HG03575 (cell line): ENCODE data around the gene STAB1.
"Not testable (repeated sequence)": the region's sequence is repeated elsewhere in the genome, so short reads cannot be mapped to it uniquely, and the experiment has no call there.

Experiments
- ATAC-seq: cut with Tn5 transposase; IDR thresholded peaks from one replicate; pipeline ENCODE4 v1.9.1; 2021; ENCODE audit not compliant: unreplicated experiment, insufficient number of reproducible peaks, low FRiP score; ENCODE audit errors: extremely low read depth

The STAB1 gene

GRCh38 chr3:52517796-52518722, 22.9 kb downstream of the STAB1 start:
- ATAC-seq = no peak

DNA sequence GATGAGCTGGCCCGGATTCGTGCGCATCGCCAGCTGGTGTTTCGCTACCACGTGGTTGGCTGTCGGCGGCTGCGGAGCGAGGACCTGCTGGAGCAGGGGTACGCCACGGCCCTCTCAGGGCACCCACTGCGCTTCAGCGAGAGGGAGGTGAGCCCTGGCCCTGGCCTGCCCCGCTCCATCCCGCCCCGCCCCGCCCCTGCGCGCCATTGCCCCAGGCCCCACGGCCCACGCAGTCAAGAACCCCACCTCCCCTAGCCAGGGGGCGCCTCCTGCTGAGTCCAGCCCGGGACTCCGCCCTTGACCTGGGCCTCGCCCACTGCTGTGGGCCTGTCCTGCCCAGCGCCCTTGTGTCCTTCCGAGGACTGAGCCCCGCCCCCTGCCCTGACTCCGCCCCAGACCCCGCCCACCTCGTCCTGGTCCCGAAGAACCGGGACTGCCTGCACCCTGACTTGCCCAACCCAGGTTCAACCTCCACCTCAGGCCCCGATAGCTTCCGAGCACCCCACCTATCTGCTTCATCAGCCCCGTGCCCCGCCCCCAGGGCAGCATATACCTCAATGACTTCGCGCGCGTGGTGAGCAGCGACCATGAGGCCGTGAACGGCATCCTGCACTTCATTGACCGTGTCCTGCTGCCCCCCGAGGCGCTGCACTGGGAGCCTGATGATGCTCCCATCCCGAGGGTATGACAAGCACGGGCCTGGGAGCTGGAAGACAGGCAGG, 23.7 kb downstream of the STAB1 start:
- ATAC-seq = no peak

DNA sequence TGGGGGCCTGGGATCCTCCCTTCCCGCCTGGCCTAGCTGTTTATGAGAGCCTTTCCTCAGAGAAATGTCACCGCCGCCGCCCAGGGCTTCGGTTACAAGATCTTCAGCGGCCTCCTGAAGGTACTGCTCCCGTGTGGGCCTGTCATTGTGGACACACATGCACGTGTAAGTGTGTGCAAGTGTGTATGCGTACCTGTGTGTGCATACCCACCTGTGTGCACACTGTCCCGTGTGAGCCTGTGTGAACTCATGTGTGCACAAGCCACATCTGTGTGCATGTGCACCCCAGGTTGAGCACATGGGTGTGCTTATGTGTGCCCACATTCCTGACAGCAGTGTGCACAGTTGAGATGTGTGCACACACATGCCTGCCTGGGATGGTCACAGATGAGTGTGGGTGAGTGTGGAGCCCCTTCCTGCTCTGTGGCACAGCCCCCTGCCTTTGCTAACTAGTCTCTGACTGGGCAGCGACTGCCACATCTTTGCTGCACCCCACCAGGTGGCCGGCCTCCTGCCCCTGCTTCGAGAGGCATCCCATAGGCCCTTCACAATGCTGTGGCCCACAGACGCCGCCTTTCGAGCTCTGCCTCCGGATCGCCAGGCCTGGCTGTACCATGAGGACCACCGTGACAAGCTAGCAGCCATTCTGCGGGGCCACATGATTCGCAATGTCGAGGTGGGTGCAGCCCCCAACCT, 24.5 kb downstream of the STAB1 start:
- no peak for ATAC-seq

DNA sequence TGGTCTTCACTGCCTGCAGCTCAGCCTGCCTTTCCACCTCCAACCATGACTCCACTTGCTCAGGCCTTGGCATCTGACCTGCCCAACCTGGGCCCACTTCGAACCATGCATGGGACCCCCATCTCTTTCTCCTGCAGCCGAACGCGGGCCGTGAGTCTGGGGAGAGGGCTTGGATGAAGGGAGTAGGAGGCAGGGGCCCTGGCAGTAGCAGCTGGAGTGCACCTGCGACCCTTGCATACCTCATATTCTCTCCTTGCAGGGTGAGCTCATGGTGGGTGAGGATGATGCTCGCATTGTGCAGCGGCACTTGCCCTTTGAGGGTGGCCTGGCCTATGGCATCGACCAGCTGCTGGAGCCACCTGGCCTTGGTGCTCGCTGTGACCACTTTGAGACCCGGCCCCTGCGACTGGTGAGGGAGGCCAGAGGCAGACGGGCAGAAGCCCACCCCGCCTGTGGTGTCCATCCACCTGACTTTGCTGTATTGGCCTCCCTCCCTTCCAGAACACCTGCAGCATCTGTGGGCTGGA, 25.1 kb downstream of the STAB1 start:
- no peak for ATAC-seq

DNA sequence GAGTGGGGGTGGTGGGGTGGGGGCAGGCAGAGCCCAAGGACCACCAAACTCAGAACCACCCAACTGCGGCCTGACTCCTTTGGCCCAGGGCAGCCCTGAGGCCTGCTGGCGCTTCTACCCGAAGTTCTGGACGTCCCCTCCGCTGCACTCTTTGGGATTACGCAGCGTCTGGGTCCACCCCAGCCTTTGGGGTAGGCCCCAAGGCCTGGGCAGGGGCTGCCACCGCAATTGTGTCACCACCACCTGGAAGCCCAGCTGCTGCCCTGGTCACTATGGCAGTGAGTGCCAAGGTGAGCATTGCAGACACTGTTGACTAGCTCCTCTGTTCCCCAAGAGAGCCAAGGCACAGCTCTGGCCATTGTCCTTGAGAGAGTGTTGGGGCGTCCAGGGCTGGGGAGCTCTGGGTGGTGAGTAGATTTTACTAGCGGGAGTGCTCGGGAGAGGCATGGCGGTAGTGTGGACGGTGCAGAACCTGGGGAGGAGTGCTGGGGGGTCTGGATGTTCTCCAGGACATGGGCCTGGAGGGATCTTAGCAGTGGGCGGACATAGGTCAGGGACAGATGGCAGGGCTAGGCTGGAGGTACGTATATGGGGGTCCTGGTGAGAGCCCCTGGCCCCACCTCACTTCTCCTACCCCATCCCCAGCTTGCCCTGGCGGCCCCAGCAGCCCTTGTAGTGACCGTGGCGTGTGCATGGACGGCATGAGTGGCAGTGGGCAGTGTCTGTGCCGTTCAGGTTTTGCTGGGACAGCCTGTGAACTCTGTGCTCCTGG, 25.8 kb downstream of the STAB1 start:
- ATAC-seq = no peak

GRCh38 chr3:52521488-52521824, 26.3 kb downstream of the STAB1 start:
- no peak for ATAC-seq

DNA sequence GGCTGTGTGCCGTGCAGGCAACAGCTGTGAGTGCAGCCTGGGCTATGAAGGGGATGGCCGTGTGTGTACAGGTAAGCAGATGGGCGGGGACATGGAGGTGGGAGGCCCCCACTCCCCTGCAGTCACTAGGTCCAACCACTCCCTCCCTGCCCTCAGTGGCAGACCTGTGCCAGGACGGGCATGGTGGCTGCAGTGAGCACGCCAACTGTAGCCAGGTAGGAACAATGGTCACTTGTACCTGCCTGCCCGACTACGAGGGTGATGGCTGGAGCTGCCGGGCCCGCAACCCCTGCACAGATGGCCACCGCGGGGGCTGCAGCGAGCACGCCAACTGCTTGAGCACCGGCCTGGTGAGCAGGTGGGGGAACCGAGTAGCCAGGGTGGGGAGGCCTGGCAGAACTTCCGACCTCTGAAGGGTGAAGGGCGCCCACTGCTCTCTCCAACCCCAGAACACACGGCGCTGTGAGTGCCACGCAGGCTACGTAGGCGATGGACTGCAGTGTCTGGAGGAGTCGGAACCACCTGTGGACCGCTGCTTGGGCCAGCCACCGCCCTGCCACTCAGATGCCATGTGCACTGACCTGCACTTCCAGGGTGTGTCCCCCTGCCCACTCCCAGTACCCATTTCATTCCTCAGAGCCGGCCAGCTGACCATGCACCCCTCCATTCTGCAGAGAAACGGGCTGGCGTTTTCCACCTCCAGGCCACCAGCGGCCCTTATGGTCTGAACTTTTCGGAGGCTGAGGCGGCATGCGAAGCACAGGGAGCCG, 26.9 kb downstream of the STAB1 start:
- no peak for ATAC-seq

DNA sequence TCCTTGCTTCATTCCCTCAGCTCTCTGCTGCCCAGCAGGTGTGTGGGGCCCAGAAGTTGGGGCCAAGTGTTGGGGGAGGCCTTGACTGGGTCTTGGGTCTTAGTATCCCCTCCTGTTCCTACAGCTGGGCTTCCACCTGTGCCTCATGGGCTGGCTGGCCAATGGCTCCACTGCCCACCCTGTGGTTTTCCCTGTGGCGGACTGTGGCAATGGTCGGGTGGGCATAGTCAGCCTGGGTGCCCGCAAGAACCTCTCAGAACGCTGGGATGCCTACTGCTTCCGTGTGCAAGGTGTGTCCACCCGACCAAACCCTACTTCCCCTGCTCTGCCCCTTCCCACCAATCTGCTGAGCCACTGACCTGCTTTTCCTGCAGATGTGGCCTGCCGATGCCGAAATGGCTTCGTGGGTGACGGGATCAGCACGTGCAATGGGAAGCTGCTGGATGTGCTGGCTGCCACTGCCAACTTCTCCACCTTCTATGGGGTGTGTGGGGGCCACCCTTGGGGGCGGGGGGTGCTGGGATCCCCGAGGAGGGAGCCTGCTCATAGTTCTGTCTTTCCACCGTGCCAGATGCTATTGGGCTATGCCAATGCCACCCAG, 27.6 kb downstream of the STAB1 start:
- ATAC-seq = no peak

DNA sequence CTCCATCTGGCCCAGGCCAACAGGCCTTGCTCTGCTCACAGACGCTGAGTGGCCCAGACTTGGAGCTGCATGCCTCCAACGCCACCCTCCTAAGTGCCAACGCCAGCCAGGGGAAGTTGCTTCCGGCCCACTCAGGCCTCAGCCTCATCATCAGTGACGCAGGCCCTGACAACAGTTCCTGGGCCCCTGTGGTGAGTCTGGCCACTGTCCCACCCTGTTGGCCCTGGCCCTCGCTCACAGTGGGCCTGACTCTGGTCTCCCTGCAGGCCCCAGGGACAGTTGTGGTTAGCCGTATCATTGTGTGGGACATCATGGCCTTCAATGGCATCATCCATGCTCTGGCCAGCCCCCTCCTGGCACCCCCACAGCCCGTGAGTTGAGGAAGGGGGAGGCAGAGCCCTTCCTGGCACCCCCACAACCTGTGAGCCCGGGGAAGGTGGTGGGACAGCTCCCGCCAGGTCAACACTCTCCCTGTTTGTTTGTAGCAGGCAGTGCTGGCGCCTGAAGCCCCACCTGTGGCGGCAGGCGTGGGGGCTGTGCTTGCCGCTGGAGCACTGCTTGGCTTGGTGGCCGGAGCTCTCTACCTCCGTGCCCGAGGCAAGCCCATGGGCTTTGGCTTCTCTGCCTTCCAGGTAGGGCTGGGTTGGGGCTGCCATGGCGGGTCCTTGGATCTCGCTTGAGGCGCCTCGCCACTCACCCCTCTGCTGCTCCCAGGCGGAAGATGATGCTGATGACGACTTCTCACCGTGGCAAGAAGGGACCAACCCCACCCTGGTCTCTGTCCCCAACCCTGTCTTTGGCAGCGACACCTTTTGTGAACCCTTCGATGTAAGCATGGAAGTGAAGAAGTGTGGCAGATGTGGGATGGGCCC, 28.5 kb downstream of the STAB1 start:
- no peak for ATAC-seq

GRCh38 chr3:52524258-52524751, 29.2 kb downstream of the STAB1 start:
- ATAC-seq = no peak

DNA sequence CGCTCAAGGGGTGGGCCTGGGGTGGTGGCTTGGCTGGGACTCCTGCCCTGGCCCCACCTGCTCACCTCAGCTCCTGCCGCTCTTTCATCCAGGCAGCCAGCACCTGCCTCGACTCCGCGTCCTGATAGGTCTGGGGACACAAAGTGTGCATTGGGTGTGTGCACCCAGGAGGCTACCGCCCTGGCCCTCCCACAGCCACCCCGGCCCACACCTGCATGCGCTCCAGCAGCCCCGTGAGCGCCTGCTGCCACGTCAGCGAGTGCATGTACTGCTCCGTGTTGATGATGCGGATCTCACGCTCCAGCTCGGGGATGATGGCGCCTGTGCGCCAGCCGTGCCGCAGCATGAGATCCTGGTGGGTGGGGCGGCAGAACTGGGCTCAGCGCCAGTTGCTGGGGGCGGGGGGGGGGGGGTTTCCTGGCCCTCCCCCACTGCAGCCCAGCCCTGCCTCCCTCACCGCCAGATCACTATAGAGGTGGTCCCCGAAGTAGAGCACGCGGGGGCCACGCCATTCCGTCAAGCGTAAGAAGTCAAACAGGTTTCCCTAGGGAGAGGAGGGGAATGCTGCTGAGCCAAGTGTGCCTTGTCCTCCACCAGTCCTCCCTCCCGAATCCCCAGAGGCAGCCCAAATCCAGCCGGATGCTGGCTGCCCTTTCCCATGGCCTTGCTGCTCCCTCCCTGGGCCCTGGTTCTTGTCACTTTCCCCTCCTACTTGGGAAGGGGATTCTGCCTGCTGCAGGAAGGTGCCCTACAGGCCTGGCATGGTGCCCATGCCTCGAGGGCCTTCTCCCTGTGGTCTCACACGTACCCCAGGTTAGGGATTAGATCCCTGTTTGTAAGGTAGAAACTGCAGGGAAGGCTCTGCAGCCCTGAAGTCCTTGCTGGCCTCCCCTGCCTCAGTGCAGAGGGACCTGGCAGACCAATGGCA, 29.9 kb downstream of the STAB1 start:
- ATAC-seq = no peak

DNA sequence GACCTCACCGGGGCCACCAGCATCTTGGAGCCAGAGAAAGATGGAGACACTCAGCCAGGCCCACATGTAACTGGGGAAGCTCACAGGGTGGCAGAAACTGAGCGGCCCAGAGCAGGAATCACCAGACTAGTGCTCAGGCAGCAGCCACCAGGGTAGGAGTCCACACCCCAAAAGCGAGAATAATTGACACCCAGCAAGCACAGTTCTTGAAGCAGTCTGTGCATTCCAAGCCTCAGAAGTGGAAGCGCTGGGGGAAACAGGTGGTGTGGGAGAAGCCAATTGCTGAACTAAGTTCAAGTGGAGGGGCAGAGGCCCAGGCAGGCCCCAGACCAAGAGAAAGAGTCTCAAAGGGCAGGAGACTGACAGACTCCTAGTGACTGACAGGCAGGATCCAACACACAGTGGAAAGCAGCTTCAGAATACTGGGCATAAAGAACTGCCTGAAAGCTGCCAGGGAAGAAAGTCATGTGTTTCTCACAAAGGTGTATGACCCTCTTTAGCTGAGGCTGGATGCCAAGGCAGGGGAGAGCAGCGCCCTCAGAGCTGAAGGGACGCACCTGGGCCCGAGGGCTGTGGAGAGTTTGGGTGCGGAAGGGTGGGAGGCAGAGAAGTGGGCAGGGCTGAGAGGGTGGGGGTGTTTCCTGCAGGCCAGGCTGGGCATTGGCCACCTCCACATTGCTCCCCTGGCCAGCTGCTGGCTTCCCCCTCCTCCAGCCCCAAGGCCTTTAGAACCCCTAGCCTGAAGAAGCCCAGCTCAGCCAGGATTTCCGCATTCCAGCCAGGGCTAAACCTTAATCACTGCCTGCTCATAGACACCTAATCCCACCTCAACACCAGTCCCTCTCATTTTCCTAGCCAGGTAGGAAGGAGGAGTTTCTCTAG, 30.8 kb downstream of the STAB1 start:
- ATAC-seq = no peak

DNA sequence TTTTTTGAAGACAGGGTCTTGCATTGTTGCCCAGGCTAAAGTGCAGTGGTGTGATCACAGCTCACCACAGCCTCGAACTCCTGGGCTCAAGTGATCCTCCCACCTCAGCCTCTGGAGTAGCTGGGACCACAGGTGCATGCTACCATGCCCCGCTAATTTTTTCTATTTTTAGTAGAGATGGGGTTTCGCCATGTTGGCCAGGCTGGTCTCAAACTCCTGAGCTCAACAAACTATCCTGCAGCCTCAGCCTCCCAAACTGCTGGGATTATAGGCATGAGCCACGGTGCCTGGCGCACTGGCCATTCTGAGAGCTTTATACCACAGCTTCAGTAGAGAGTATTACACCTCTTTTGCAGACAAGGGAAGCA, 31.5 kb downstream of the STAB1 start:
- not testable (repeated sequence) for ATAC-seq

DNA sequence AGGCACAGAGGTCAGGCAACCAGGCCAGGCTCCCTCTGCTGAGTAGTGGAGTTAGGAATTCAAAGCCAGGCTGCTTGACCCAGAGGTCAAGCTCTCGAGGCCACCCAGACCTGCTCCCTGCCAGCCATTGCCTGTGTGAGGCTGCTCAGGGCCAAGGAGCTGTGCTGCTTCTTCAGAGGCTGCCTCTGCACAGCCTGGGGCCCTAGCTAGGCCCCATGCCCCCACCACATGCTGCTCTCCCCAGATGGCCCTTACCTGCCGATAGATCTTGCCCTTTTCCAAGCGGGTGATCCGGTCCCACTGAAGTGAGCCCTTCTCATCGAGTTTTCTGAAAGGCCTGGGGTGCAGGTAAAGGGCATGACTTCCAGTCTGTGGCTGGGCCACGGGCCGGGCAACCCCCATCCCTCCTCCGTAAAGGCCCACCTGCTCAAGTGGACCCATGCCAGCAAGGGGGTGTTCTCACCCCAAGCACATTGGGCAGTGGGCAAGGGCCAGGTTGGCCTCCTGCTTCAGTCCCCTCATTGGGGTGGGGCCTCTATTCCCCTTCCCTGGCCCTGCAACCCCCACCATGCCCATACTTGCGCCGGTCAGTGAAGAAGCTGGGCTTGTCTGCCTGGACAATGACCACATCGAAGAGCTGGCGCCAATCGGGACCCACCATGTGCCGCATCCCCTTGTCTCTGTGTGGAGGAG, 32.0 kb downstream of the STAB1 start:
- ATAC-seq = no peak
